ENCODE measurements around the gene ATP10A.

The ATP10A gene

DNA sequence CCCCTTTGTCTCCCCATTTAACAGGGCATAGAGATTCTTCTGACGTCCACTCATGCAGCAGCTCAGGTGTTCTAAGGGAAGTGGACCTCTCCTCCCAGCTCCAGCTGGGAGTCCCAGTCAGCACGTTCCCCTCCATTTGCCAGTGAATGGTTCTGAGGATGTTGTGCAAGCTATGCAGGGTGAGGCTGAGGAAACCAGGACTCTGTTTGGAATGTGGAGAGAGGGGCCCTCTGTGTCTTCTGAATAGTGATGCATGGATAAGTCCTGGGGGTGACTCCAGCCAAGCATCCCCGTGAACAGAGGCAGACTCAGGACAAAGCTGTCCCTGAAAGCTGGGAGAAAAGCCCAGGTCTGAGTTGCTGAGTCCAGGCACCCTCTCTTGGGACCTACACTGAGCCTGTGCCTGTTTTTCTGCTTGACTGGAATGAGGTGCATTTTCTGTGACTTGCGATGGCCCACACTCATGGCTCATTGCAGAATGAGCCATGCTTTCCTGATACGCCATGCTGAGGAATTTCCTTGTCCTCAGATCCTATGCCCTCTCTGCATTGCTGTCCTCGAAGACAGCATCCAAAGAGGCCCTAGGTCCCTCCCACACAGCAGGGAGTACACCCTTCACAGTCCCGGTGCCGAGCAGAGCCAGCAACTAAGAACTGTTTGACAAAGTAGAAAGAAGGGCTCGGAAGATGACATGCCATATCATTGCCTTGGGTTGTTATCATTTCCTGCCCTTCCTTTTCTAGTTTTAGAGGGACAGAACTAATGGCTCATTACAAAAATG is 185.2 kb downstream of the ATP10A start:
- DNase-seq, result no peak

DNA sequence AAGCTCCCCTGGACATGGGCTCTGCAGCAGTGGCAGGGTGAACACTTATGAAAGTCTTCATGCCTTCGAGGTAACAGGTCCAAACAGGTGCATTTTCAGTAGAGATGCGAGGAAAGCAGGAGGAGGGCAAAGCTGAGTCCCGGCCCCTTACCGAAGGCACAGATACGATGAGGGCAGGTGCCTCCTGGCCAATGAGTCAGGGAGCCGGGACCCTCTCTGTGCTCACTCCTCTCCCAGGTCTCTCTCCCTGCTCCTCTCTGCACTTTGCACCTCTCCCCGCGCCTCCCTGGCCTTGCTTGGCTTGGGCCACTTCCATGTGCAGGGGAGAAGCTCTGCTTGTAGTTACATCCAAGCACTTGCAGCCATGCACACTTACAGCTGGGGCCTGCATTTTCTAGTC is 187.1 kb downstream of the ATP10A start:
- no peak for DNase-seq

DNA sequence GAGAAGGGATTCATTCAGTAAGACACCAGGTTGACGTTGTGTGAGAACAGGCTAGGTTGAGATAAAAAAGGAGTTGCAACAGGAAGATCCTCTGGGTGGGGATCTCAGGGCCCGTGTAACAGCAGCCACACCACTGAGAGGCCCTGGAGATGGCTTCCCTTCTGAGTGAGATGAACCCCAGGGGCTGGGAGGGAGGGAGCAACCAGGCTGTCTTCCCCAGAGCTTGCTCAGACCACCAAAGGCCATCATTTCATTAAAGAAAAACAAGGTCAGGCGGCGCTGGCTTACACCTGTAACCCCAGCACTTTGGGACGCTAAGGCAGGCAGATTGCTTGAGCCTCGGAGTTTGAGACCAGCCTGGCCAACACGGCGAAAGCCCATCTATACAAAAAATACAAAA is 187.7 kb downstream of the ATP10A start:
- DNase-seq, result no peak

DNA sequence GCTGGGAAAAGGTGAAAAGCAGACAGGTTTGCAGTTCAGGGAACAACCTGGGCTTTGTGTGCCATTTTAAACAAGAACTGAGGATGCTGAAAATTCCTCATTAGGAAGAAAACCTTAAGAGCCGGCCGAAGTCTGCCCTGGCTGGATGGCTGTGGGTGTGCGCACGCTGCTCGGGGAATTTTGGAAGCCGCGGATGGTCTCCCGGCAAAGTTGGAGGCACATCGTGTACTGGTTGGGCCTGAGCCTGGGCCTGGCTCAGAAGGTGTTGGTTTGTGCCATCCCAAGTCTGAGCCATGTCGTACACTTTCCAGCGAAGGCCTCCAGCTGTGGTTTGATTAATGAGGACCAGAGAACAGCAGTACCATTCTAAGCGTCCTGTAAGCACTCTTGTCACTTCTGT is 188.2 kb downstream of the ATP10A start:
- DNase-seq, result no peak

DNA sequence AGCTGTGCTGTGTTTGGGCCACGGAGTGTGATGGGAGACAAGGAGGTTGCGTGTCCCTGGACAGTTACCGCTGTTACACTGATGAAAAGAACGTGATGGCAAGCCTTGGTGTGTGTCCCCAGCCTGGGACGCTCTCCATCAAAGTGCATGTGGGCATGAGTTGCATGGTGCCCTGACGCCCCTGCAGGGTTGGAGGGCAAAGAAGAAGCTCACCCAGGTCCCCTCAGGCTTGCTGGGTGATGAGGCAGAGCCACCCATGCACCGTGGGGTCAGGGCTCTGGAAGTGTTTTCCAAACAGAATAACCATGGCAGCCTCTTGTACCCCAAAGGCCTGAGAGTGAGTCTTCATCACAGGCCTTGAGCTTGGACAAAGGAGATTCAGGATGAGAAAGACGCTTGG is 189.2 kb downstream of the ATP10A start:
- no peak for DNase-seq

DNA sequence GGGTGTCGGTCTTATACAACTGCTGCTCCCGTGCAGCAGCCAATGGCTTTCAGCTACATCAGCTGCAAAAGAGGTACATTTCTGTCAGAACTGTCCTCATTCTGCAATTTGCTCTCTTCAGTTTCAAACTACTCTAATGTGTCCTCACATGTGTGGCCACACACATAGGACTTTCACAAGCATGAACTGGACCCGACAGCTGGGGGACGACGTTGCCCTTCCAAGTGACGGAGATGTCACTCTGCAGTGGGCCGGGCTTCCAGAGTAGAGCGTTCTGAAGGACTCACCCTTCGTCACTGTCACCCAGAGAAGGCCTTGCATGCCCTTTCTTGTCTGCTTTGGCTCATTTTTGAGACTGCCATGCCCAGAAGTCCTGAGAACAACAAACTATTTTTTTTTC is 189.8 kb downstream of the ATP10A start:
- no peak for DNase-seq

DNA sequence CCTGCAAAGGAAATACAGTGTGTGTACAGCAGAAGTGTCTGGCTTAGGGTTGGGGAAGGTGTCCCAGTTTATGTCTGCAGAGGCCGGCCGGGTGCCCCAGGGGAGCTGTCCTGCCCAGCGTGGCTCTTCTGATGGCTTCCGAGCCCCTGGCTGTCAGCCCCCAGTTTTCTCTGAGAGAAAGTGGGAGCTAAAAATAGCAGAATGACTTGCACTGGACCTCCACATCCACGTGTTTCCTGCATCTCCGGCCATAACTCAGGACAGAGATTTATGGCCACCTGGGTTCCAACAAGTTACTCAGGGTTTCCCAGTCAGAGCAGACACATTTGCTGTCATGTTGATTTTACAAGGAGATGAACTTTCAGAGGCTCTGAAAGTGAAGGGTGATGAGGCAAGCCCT is 192.0 kb downstream of the ATP10A start:
- no peak for DNase-seq

DNA sequence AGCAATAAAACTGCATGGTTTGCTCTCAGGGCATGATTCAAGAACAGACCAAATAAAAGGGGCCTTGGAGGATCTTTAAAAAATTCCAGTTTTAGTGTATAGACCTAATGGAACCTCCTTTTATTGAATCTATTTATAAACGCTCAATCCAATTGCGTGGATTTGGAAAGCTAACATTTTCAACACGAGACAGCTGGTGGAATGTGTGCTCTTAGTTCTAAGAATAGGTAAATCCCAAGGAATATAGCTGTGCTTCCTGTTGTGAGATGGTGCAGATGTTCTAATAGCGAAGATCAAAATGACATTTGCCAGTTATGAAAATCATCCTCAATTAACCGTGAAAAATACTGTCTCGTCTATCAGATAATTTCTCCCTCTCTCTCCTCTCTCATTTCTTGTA is 192.5 kb downstream of the ATP10A start:
- no peak for DNase-seq

DNA sequence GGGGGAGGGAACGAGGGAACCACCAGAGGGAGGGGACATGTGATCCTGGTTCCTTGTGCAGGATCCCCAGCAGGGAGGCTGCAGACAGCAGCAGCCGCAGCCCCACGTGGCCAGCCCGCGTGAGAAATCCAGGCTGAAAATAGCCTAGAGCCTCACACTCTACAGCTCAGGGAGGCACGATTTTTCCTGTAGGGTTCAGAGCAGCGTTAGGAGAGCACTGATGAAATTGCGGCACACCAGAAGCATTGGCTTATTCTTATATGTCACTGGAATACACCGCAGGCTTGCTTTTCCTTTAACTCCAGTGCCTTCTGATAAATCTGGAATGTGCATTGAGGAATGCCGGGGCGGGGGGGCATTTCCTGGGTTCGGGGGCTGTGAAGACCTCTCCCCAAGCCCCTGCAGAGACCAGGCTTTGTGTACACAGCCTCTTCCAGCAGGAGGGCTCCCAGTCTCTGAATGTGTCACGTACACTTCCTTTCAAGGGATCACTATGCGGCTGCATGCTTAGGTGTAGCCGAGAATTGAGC is 193.0 kb downstream of the ATP10A start:
- DNase-seq, result no peak

DNA sequence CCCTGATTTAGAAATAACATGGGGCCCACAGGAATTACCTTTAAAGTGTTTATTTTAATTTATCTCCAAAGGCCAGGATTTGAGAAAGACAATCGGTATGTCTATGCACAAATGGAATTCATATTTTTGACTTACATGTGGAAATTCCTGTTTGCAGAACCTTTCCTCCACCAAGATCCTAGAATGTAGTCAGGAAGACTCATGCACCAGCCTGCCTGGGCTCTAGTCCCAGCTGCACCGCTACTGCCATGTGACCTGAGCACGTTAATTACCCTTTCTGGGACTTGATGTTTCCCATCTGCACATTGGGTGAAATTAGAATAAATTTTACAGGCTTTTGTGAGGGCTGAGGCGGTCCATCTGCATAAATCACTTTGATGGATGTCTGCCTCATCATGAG is 194.2 kb downstream of the ATP10A start:
- DNase-seq, result no peak

DNA sequence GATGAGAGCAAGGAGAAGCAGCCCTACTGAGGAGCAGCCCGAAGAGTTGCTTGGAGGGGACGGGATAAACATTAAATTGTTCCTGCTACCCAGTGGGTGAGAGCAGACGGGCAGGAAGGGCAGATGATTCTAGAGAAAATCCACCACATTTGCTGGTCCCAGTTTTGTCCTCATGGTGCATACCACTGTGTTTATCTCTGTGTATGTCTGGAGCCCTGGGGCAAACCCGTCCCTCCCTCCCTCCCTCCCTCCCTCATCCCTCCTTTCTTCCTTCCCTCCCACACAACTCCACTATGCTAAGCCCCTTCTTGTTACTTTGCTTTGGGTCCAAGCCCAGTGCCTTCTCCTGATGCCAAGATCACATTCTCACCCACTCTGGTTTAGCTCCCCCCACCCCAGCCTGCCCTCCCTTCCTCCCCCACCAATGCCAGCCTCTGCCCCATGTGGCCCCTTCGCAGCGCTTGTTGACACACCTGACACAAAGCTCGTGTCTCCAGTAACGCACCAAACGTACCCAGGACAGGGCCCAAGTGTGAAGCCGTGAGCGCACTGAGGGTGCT is 194.8 kb downstream of the ATP10A start:
- no peak for DNase-seq

DNA sequence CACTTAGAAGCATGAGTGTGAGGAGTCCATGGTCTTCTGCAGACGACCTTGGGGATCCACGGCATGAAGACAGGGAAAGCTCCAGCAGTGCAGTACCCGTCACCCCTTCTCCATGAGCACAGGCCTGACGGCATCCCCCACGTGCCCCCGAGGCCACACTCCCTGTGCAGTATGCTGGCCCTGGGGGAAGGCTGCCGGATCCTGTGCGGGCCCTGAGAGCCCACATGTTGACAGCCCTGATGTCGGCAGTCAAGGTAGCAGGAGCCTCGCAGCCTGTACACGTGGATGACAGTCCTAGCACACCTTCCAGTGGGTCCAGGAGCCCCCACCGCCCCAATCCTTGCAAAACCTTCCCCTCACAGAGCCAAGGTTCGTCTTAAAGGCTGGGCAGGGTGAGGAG is 195.3 kb downstream of the ATP10A start:
- no peak for DNase-seq

DNA sequence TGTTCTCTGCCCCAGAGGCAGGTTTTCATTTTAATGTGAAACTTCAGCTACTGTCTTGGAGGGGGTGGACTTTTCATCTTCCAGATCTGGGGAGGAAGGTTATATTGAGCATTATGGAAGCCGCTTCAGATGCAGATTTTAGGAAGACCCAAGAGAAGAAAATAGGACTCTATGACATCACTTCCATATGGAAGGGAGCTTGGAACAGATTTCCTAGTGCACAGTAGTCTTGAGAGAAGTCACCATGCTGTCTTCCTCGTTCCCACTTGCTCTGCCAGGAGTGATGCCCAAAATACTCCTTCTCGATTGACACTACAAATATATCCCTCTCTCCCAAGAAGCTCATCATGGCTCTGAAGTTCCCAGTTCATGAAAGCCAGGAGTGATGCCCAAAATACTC is 197.2 kb downstream of the ATP10A start:
- DNase-seq, result no peak

DNA sequence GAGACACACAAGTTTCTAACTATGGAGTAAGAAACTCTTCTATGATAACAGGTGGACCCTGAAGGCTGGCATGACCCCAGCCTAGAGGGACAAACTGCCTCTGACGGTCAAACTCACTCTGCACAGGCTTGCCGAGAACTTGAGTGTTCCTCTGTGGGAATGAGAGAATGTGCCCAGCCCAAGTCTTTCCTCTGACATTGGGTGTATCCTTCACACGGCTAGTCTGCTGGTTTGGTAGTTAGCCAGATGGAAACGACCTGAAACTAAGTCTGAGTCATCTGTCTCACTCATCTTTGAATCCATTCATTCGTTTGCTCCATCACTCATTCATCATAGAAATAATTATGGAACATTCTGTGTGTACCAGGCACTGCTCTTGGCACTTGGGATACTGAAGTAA is 198.4 kb downstream of the ATP10A start:
- DNase-seq, result no peak

DNA sequence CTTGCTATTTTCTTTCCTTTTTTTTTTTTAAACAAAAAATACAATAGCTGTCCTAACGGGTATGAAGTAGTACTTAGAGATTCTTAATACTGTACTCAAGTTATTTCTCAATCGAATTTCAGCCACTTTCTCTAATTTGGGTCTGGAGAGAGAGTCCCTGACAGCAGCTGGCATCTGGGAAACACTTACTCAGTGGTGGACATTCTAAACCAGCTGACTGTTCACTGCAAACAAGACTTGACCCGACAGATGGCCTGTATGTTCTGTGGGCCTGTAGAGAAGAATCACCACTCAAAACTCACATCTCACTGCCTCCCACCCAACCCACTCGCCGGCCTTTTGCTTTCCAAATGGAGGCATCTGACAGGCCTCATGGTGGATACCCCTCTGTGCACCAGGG is 199.6 kb downstream of the ATP10A start:
- DNase-seq, result no peak

DNA sequence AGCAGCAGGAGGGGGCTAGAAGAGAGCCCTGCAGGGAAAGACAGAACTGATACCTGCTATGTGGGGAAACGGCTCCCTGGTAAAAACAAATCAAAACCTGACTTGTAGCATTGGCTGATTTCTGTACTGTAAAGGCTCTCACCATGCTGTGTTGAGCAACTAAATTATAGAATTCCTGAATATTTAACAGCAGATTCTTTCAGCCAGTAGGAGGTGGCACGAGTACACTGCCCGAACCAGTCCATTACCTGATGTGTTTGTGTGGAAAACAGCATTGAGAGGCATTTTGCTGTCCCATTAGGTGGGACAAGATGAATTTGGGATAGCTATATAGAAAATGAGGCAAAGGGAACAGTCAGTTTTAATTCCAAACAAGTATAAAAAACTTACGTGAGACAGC is 201.2 kb downstream of the ATP10A start:
- no peak for DNase-seq

DNA sequence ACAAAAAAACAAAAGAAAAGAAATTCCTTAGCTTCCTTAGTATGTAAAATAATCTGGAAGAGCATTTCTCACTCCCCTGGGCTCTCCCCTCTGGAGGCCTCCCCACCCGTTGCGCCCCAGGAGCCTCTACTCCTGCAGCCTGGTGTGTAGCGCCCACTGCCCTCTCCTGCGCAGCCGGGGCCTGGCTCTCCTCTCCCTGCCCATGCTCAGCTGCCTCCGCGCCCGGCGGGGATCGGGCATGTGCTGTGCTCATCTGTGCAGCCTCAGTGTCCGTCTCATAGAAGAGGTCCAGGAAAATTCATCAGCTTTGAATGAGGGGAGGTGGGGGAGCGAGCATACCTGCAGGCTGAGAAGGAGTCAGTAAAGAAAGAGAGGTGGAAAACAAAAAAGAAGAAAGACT is 203.9 kb downstream of the ATP10A start:
- DNase-seq, result no peak

DNA sequence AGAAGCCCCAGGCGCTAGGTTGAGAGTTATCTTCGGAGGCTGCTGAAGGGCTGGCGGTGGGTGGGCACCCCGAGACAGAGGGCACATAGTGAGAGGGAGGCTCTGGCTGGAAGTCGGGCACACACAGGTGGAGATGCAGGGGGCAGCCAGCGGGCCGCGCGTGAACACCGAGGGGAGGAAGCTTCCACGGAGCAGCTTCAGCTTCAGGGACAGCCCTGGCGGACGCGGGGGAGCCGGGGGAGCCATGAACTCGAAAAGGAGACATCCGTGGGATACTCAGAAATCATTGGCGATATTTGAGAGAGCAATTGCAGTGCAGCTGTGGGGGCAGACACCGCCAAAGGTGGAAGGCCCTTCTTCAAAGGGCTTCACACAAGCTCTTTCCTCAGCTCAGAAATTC is 204.6 kb downstream of the ATP10A start:
- no peak for DNase-seq

DNA sequence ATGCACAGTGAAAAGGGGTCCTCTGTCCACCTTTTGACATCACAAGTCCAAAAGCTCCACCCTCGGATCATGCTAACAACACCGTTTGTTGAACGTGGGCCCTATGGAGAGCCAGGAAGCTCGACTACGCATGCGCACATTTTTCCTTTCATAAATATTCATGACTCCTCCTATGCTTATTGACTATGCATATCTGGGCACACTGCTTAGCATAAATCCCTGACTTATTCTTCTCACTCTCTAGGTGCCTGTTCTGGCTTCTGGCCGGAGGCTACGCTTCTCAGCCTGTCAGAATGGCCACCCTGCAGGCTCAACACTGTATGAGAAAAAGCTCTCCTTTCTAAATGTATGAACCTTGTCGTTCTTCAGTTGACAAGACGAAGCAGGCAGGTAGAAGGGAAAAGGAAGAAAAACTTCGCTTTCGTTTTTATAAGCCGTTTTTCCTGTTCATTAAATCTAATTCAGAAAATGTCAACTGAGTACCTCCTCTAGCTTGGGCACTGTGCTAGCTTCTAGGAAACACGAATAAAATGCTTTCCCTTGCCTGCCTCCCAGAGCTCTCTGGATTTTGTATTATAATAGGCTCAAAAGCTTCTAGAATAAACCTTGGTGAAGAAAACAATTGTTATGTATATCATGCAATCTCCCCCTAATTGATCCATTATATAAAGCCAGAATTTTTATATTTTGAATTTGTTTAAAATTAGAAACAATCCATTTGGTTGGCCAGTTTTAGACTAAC is 207.7 kb downstream of the ATP10A start:
- no peak for DNase-seq

DNA sequence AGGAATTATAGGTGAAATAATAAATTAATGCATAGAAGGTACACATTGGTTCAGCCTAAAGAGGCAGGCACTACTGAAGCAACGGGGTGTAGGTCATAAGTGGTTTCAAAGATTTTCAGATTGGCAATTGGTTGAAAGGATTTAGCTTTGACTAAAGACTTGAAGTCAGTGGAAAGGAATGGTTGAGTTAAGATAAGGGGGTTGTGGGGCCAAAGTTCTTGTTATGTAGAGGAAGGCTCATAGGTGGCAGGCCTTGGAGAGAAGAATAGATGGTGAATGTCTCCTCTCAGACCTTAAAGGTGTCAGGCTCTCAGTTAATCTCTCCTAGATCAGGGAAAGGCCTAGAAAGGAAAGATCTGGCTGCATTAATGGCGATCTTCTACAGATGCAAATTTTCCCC is 209.8 kb downstream of the ATP10A start:
- no peak for DNase-seq

DNA sequence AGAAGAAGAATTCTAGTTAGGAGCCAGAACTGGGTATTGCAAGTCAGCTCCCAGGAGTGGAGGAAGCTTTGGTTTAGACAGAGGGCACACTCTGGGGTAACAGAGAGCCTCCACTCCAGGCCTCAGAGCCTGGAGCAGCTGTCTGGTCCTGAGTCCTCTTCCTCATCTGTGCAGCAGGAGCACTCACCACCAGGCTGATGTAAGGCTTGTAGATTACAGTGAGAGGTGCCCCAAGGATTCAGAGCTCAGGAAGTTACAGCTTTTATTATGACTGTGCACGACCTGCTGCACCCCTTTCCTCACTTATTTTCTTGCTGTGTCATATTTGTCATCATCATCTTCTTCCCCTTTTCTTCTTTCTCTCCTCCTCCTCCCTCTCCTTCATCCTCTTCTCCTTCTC is 210.4 kb downstream of the ATP10A start:
- DNase-seq, result no peak

DNA sequence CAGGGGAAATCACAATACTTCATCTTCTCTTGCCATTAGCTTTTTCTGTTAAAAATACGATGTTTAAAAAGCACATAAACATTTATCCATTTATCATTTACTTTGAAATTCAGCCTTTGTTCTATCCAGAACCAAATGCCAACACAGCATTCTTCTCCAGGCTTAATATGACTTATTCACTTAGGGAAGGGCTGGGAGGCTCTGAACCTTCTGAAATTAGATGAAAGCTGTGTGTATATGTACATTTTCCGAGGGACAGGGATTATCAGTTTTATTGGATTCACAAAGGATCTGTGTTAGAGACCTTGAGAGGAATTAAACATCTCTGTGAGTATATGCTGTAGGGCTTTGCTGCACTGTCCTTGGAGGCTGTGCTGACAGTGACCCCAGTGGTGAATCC is 213.7 kb downstream of the ATP10A start:
- no peak for DNase-seq

DNA sequence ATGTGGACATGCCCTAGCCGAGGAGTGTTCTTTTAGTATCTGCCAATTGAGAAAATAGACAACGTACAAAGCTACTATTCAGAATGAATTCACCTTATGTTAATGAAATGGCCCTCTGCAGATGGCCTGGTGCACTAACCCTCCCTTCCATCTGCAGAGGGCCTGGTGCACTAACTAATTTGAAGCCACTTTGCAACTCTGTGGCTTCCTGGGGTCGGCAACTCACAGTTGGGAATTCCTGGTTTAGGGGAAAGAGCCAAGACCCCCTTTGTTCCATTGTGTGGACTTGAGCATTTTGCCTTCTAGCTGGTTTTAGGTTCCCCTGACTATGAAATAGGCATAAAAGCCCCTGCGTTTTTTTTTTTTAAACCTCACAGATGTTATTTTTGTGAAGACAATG is 220.0 kb downstream of the ATP10A start:
- DNase-seq, result no peak

DNA sequence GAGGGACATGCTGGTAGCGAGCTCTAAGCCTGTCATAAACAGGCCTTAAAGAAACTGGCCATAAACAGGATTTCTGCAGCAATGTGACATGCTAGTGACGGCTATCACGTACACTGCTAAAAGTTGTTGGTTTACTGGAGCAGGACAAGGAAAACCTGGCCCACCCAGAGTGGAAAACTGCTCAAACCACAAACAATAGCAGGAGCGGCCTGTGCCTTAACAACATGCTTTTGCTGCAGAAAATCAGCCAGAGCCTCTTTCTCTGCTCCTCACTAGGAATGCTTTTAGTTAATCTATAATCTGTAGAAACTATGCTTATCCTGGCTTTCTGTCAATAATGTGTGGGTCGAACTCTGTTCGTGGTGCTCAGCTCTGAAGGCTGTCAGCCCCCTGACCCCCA is 221.4 kb downstream of the ATP10A start:
- no peak for DNase-seq

Data from NCI-H446 (cell line).